Ovary (tissue), 9 donors: ENCODE data around the gene GBE1. TPM values are rescaled to one million over a fixed set of nuclear protein-coding genes. Genes with fewer than 3 reads are reported as not detected.

Experiments
- DNase-seq, 5 donors: peaks; one replicate each; pipeline ENCODE4 v3.0.0-alpha.2; 2019 to 2020
- H3K27ac ChIP-seq, 2 donors: fragments of 200-600 bp; one replicate each; pipeline versions ENCODE4 v1.5.1 to v1.8.0; 2019 to 2022
- H3K27me3 ChIP-seq: fragments of 200-600 bp; one replicate; pipeline ENCODE4 v1.8.0; 2022
- H3K36me3 ChIP-seq: fragments of 200-600 bp; sonication (generic); one replicate; pipeline ENCODE4 v1.5.1; 2019
- H3K4me1 ChIP-seq: one replicate; pipeline ENCODE4 v1.8.1; 2013; ENCODE audit warnings: mild to moderate bottlenecking, moderate library complexity; ENCODE audit not compliant: insufficient read depth
- H3K4me3 ChIP-seq: fragments of 200-600 bp; sonication (generic); one replicate; pipeline ENCODE4 v1.5.1; 2017
- H3K9me3 ChIP-seq, 2 donors: fragments of 200-600 bp in 1 of 2; sonication (generic) in 1 of 2; one replicate each; pipeline versions ENCODE4 v1.5.1 to v1.8.1; 2013 to 2019; ENCODE audit warnings: mild to moderate bottlenecking in 1 of 2, moderate library complexity in 1 of 2
- CTCF ChIP-seq, 3 donors: fragments of 450-650 bp in 2 of 3; fragments of 200-600 bp in 1 of 3; IDR thresholded peaks; one replicate each; pipeline versions ENCODE4 v1.5.1 to v1.8.0; 2016 to 2022; ENCODE audit warnings: antibody characterized with exemption in 3 of 3, mild to moderate bottlenecking in 1 of 3
- EP300 ChIP-seq: sonication (generic); formaldehyde crosslinking; IDR thresholded peaks from one replicate; pipeline ENCODE4 v1.6.1; 2017; ENCODE audit warnings: antibody characterized with exemption
- POLR2A ChIP-seq: fragments of 450-650 bp; IDR thresholded peaks from one replicate; pipeline ENCODE4 v1.6.1; 2017; ENCODE audit warnings: antibody characterized with exemption, mild to moderate bottlenecking, moderate library complexity
- WGBS, 3 donors: extraction: QIAGEN DNeasy Blood & Tissue Kit in 1 of 3; methylation state at CpG; one replicate each; pipeline versions ENCODE4 v1.1.5 to v1.1.7; 2013 to 2017; 5-methylcytosine and 5-hydroxymethylcytosine counted together
- intact Hi-C, 4 donors: fragments of 100-400 bp; cut with DNase I; formaldehyde crosslinking; loops; one replicate each; pipeline versions ENCODE4 v1.11.0 to v1.15.1; 2022 to 2023
- polyA plus RNA-seq, 2 donors: library from polyadenylated mRNA; stranded (reverse); fragments of 200-250 nt in 1 of 2; fragments of 350-450 nt in 1 of 2; fragmentation: Illumina TruSeq in 1 of 2; extraction: RNeasy Lipid Tissue Mini Kit (QIAGEN cat#74804) in 1 of 2; gene quantifications; one replicate each; pipeline ENCODE4 v1.2.3, GENCODE V29; 2013 to 2014
- total RNA-seq, 7 donors: library from RNA; depleted of rRNA in 2 of 7; stranded (reverse); fragments of >200 nt in 2 of 7; fragmentation: NEBNext Ultra II Directional in 3 of 7; extraction: Animal tissue kit (Norgen Biotek cat#: 25700) in 3 of 7; gene quantifications; one replicate each; pipeline versions ENCODE4 v1.1.0 to v1.2.4, GENCODE V29; 2016 to 2023
- donor health status: DM: no; HTN: no; CAD: no; lungs with moderate emphysema.
- donor health status: DM: no; HTN: no; CAD: no.
- donor health status: Bipolar disorder and iron deficiency.
- donor health status: DM: yes; HTN: yes; CAD: no.
- donor health status: DM: no; HTN: no; CAD: no.
- donor health status: DM: yes; HTN: yes; CAD: no.

GBE1 gene
- total and polyA plus RNA-seq, 9 donors: 14.8 to 43.7 (median 26.8) TPM

- intact Hi-C loops: no loop called here
- Histone ChIP-seq H3K36me3 (no peaks in the 10 kb centered on the region), H3K4me3 (no peak overlapping the region), H3K27me3 (no peaks in the 10 kb centered on the region), H3K9me3 (no peaks in the 10 kb centered on the region), H3K4me1 (no peaks in the 10 kb centered on the region), H3K27ac (no peak overlapping the region)
- DNase-seq: no peak
- TF ChIP-seq CTCF (IDR thresholded peaks at IDR 0.05) (no peak), POLR2A (no peak), EP300 (no peak)
- 75 to 92% (median 91%) methylated on average over 3 of the region's 3 CpGs for WGBS, 3 donors
Observed at GRCh38 chr3:81470524-81471278, 290.7 kb downstream of the GBE1 start.

- Histone ChIP-seq H3K27me3 (no peaks in the 10 kb centered on the region), H3K36me3 (no peaks in the 10 kb centered on the region), H3K27ac (no peak overlapping the region), H3K4me1 (no peaks in the 10 kb centered on the region), H3K9me3 (no peaks in the 10 kb centered on the region), H3K4me3 (no peak overlapping the region)
- DNase-seq: no peak
- intact Hi-C loops: no loop called here
- TF ChIP-seq POLR2A: no peak
- TF ChIP-seq CTCF (IDR thresholded peaks at IDR 0.05): no peak
- TF ChIP-seq EP300: no peak
- 90 to 98% (median 95%) methylated on average over 3 of the region's 3 CpGs for WGBS, 3 donors
Observed at GRCh38 chr3:81468391-81468790, 293.1 kb downstream of the GBE1 start.

GRCh38 chr3:81466201-81466560 lies 295.3 kb downstream of the GBE1 start:
- TF ChIP-seq EP300 (no peak), CTCF (IDR thresholded peaks at IDR 0.05) (no peak), POLR2A (no peak)
- no peak overlapping the region for H3K27ac ChIP-seq
- H3K27me3 ChIP-seq: no peaks in the 10 kb centered on the region
- H3K36me3 ChIP-seq: no peaks in the 10 kb centered on the region
- WGBS, 3 donors: 94 to 100% (median 97%) methylated on average over 1 of the region's 1 CpG
- intact Hi-C loops: no loop called here
- DNase-seq: no peak
- no peaks in the 10 kb centered on the region for H3K9me3 ChIP-seq
- no peaks in the 10 kb centered on the region for H3K4me1 ChIP-seq
- H3K4me3 ChIP-seq: no peak overlapping the region

- H3K9me3 ChIP-seq: no peaks in the 10 kb centered on the region
- H3K4me3 ChIP-seq: no peak overlapping the region
- intact Hi-C loops: no loop called here
- H3K27ac ChIP-seq: no peak overlapping the region
- no peak for TF ChIP-seq POLR2A
- no peak for TF ChIP-seq EP300
- no peak for TF ChIP-seq CTCF (IDR thresholded peaks at IDR 0.05)
- 33 to 67% (median 48%) methylated on average over 7 of the region's 7 CpGs for WGBS, 3 donors
- H3K27me3 ChIP-seq: no peaks in the 10 kb centered on the region
- no peak for DNase-seq
- no peaks in the 10 kb centered on the region for H3K36me3 ChIP-seq
- H3K4me1 ChIP-seq: no peaks in the 10 kb centered on the region
Observed at GRCh38 chr3:81465510-81466200, 295.8 kb downstream of the GBE1 start.
